ENCODE results near the gene C4A. TPM values are rescaled to one million over a fixed set of nuclear protein-coding genes. Genes with fewer than 3 reads are reported as not detected.

Gene C4A
- total RNA-seq, 1 donor from 2014 or later = 4.6 TPM

DNA sequence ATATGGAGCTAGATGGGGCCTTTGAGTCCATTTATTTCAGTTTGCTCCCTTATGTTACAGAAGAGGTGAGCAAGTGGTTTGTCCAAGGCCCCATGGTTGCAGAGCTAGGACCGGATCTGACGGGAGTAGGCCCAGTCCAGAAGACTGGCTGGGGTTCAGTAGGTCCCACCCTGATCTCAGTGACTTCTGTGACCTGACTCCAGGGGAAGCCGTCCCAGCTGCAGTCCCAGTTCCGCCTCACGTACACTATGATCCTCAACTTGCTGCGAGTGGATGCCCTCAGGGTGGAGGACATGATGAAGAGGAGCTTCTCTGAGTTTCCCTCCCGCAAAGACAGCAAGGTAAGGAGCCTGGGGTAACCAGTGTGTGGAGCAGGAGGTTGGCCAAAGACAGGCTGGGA lies 15.4 kb upstream of the C4A start:
- Histone ChIP-seq H3K9me3 (ENCODE audit: insufficient read depth, low read depth, low read length) (no peaks in the 10 kb centered on the region), H3K4me2 (ENCODE audit: low read length) (no peak overlapping the region), H3K9ac (ENCODE audit: low read length) (no peak overlapping the region), H2AFZ (ENCODE audit: low read depth, low read length) (no peak overlapping the region), H3K4me1 (ENCODE audit: insufficient read depth, low read length) (peaks cover 26% of the 10 kb centered on the region), H3K4me3 (ENCODE audit: insufficient read depth, low read depth, low read length) (no peak overlapping the region), H3K36me3 (ENCODE audit: insufficient read depth, low read length) (peaks cover 20% of the 10 kb centered on the region), H3K79me2 (ENCODE audit: insufficient read depth, low read length) (peaks cover 19% of the 10 kb centered on the region), H4K20me1 (ENCODE audit: insufficient read depth, low read length) (peaks cover 15% of the 10 kb centered on the region), H3K27ac (ENCODE audit: low read depth, low read length) (no peak overlapping the region), H3K27me3 (ENCODE audit: insufficient read depth, low read length) (no peaks in the 10 kb centered on the region)
- TF ChIP-seq EZH2 (IDR thresholded peaks at IDR 0.05; ENCODE audit: insufficient read depth, low read length) = no peak
- TF ChIP-seq, protein P1, sequence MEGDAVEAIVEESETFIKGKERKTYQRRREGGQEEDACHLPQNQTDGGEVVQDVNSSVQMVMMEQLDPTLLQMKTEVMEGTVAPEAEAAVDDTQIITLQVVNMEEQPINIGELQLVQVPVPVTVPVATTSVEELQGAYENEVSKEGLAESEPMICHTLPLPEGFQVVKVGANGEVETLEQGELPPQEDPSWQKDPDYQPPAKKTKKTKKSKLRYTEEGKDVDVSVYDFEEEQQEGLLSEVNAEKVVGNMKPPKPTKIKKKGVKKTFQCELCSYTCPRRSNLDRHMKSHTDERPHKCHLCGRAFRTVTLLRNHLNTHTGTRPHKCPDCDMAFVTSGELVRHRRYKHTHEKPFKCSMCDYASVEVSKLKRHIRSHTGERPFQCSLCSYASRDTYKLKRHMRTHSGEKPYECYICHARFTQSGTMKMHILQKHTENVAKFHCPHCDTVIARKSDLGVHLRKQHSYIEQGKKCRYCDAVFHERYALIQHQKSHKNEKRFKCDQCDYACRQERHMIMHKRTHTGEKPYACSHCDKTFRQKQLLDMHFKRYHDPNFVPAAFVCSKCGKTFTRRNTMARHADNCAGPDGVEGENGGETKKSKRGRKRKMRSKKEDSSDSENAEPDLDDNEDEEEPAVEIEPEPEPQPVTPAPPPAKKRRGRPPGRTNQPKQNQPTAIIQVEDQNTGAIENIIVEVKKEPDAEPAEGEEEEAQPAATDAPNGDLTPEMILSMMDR (IDR thresholded peaks at IDR 0.05; ENCODE audit: insufficient read depth, low read depth, low read length) = no peak
- Mint-ChIP-seq H3K9me3 (ENCODE audit: unreplicated experiment) (no peaks in the 10 kb centered on the region), H3K27ac (ENCODE audit: unreplicated experiment) (no peak overlapping the region), H3K4me3 (ENCODE audit: unreplicated experiment) (no peak overlapping the region), H3K4me1 (ENCODE audit: low read depth, unreplicated experiment) (peaks cover 9% of the 10 kb centered on the region), H3K27me3 (ENCODE audit: low read depth, unreplicated experiment) (no peaks in the 10 kb centered on the region), H3K36me3 (ENCODE audit: low read depth, unreplicated experiment) (peaks cover 34% of the 10 kb centered on the region)
- DNase-seq (ENCODE audit: low read depth) (no peak), FAIRE-seq (no peak)

DNA sequence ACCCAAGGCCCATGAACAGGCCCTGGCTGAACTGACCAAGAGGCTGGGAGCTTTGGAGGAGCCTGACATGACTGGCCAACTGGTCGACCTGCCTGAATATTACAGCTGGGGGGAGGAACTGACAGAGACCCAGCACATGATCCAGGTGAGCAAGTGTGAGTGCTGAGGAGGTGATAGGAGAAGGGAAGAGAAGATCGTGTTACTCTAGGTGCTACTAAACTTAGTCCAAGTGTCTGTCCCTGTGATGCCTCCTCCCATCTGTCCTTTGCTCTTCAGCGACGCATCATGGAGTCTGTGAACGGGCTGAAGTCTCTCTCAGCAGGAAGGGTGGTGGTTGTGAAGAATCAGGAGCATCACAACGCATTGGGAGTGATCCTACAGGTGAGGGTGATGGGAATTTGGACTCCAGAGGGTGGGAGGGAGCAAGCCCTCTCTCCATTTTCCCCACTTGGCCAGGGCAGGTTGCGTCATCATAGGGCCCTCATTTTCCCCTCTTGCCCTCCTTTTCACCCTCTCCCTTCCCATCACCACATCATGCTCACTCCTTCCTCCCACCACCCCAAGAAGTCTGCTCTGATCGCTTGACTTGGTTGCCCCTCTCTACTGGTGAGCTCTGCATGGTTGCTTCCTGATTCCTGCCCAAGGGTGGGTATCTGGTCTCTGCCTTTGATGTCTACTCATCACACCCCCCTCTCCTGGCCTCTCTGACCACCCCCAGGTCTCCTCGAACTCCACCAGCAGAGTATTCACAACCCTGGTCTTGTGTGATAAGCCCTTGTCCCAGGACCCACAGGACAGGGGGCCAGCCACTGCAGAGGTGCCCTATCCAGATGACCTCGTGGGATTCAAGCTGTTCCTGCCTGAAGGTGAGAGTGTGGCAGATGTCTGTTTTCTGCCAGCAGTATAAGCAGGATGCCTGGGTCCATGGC lies 14.6 kb upstream of the C4A start:
- DNase-seq (ENCODE audit: low read depth) (no peak), FAIRE-seq (no peak)
- Histone ChIP-seq H3K27ac (ENCODE audit: low read depth, low read length) (no peak overlapping the region), H2AFZ (ENCODE audit: low read depth, low read length) (no peak overlapping the region), H3K36me3 (ENCODE audit: insufficient read depth, low read length) (peaks cover 20% of the 10 kb centered on the region), H3K27me3 (ENCODE audit: insufficient read depth, low read length) (no peaks in the 10 kb centered on the region), H3K4me1 (ENCODE audit: insufficient read depth, low read length) (peaks cover 27% of the 10 kb centered on the region), H4K20me1 (ENCODE audit: insufficient read depth, low read length) (peaks cover 15% of the 10 kb centered on the region), H3K79me2 (ENCODE audit: insufficient read depth, low read length) (peaks cover 23% of the 10 kb centered on the region), H3K9me3 (ENCODE audit: insufficient read depth, low read depth, low read length) (no peaks in the 10 kb centered on the region), H3K4me3 (ENCODE audit: insufficient read depth, low read depth, low read length) (no peak overlapping the region), H3K9ac (ENCODE audit: low read length) (no peak overlapping the region), H3K4me2 (ENCODE audit: low read length) (no peak overlapping the region)
- no peaks in the 10 kb centered on the region for H3K27me3 Mint-ChIP-seq (ENCODE audit: low read depth, unreplicated experiment)
- TF ChIP-seq, protein P1 (IDR thresholded peaks at IDR 0.05; ENCODE audit: insufficient read depth, low read depth, low read length) = no peak
- H3K9me3 Mint-ChIP-seq (ENCODE audit: unreplicated experiment) = no peaks in the 10 kb centered on the region
- peaks cover 26% of the 10 kb centered on the region for H3K36me3 Mint-ChIP-seq (ENCODE audit: low read depth, unreplicated experiment)
- no peak overlapping the region for H3K27ac Mint-ChIP-seq (ENCODE audit: unreplicated experiment)
- H3K4me1 Mint-ChIP-seq (ENCODE audit: low read depth, unreplicated experiment) = peaks cover 11% of the 10 kb centered on the region
- no peak overlapping the region for H3K4me3 Mint-ChIP-seq (ENCODE audit: unreplicated experiment)

DNA sequence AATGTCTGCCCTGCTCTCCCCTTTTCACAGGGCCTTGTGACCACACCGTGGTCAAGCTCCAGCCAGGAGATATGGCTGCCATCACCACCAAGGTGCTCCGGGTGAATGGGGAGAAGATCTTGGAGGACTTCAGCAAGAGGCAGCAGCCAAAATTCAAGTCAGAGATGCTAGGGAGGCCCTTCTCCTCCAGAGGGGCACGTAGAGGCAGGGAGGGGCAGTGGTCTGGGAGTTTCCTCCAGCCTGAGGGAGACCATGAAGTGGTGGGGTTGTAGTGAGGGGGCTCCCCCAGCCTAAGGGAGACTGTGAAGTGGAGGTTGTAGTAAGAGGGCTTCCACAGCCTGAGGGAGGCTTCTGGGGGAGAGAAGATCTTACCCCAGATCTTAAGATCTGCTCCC lies 13.9 kb upstream of the C4A start:
- peaks cover 20% of the 10 kb centered on the region for H3K36me3 ChIP-seq (ENCODE audit: insufficient read depth, low read length)
- no peaks in the 10 kb centered on the region for H3K9me3 Mint-ChIP-seq (ENCODE audit: unreplicated experiment)

More for the DNA sequence above, 13.9 kb upstream of the C4A start:
- H3K4me2 ChIP-seq (ENCODE audit: low read length) = no peak overlapping the region
- H3K27me3 Mint-ChIP-seq (ENCODE audit: low read depth, unreplicated experiment) = no peaks in the 10 kb centered on the region
- H3K27ac Mint-ChIP-seq (ENCODE audit: unreplicated experiment) = no peak overlapping the region
- H3K27me3 ChIP-seq (ENCODE audit: insufficient read depth, low read length) = no peaks in the 10 kb centered on the region
- DNase-seq (ENCODE audit: low read depth) (no peak), FAIRE-seq (no peak)
- no peak overlapping the region for H3K4me3 Mint-ChIP-seq (ENCODE audit: unreplicated experiment)
- no peaks in the 10 kb centered on the region for H3K9me3 ChIP-seq (ENCODE audit: insufficient read depth, low read depth, low read length)
- peaks cover 21% of the 10 kb centered on the region for H3K36me3 Mint-ChIP-seq (ENCODE audit: low read depth, unreplicated experiment)
- H4K20me1 ChIP-seq (ENCODE audit: insufficient read depth, low read length) = peaks cover 15% of the 10 kb centered on the region
- H3K79me2 ChIP-seq (ENCODE audit: insufficient read depth, low read length) = peaks cover 28% of the 10 kb centered on the region
- H3K27ac ChIP-seq (ENCODE audit: low read depth, low read length) = no peak overlapping the region
- H3K4me1 ChIP-seq (ENCODE audit: insufficient read depth, low read length) = peaks cover 30% of the 10 kb centered on the region
- no peak overlapping the region for H3K4me3 ChIP-seq (ENCODE audit: insufficient read depth, low read depth, low read length)
- no peak overlapping the region for H2AFZ ChIP-seq (ENCODE audit: low read depth, low read length)
- no peak for TF ChIP-seq EZH2 (IDR thresholded peaks at IDR 0.05; ENCODE audit: insufficient read depth, low read length)
- TF ChIP-seq, protein P1 (IDR thresholded peaks at IDR 0.05; ENCODE audit: insufficient read depth, low read depth, low read length) = no peak
- H3K4me1 Mint-ChIP-seq (ENCODE audit: low read depth, unreplicated experiment) = peaks cover 15% of the 10 kb centered on the region
- H3K9ac ChIP-seq (ENCODE audit: low read length) = no peak overlapping the region

Data from astrocyte (in vitro differentiated cells and primary cell).